HG03066 (cell line): Measurements from ENCODE around the gene MGMT.
"Not testable (repeated sequence)": the region's sequence is repeated elsewhere in the genome, so short reads cannot be mapped to it uniquely, and the experiment has no call there.

Source experiments
- ATAC-seq: cut with Tn5 transposase; IDR thresholded peaks from one replicate; pipeline ENCODE4 v1.9.1; 2021; ENCODE audit warnings: low read depth; ENCODE audit not compliant: unreplicated experiment

Gene MGMT

GRCh38 chr10:129466703-129467358, at the start of gene MGMT:
Gene MGMT, plus strand, starts transcription at chr10:129467241.
- ATAC-seq, result peak; percentile 91

- no peak for ATAC-seq
Observed at GRCh38 chr10:129417870-129418269, 49.2 kb upstream of the MGMT start.

GRCh38 chr10:129418496-129419225, 48.4 kb upstream of the MGMT start:
- ATAC-seq, result no peak

GRCh38 chr10:129419397-129419796, 47.6 kb upstream of the MGMT start:
- no peak for ATAC-seq

GRCh38 chr10:129421399-129422010, 45.5 kb upstream of the MGMT start:
- no peak for ATAC-seq

GRCh38 chr10:129424978-129425377, 42.1 kb upstream of the MGMT start:
- ATAC-seq, result no peak

GRCh38 chr10:129426606-129427005, 40.4 kb upstream of the MGMT start:
- ATAC-seq, result no peak

GRCh38 chr10:129433266-129433665, 33.8 kb upstream of the MGMT start:
- ATAC-seq, result no peak

- not testable (repeated sequence) for ATAC-seq
Observed at GRCh38 chr10:129435724-129436123, 31.3 kb upstream of the MGMT start.

GRCh38 chr10:129438024-129438423, 29.0 kb upstream of the MGMT start:
- ATAC-seq, result no peak

GRCh38 chr10:129440247-129440646, 26.8 kb upstream of the MGMT start:
- no peak for ATAC-seq

GRCh38 chr10:129440722-129441316, 26.2 kb upstream of the MGMT start:
- ATAC-seq, result no peak

GRCh38 chr10:129441372-129442009, 25.6 kb upstream of the MGMT start:
- no peak for ATAC-seq

GRCh38 chr10:129442866-129443265, 24.2 kb upstream of the MGMT start:
- ATAC-seq, result no peak

GRCh38 chr10:129444359-129444758, 22.7 kb upstream of the MGMT start:
- ATAC-seq, result no peak

- ATAC-seq, result no peak
Observed at GRCh38 chr10:129445436-129446182, 21.4 kb upstream of the MGMT start.

- no peak for ATAC-seq
Observed at GRCh38 chr10:129446183-129446581, 20.9 kb upstream of the MGMT start.

GRCh38 chr10:129447486-129447885, 19.6 kb upstream of the MGMT start:
- no peak for ATAC-seq

GRCh38 chr10:129448086-129448485, 19.0 kb upstream of the MGMT start:
- no peak for ATAC-seq

GRCh38 chr10:129448539-129448938, 18.5 kb upstream of the MGMT start:
- no peak for ATAC-seq
